Measurements from ENCODE around the gene ERICH2.

Gene ERICH2

GRCh38 chr2:170828533-170828916, 58.3 kb downstream of the ERICH2 start:
- Histone ChIP-seq H3K36me3 (ENCODE audit: control insufficient read depth in 1 of 2, insufficient read depth in 2 of 2, low read length in 2 of 2) (no peaks in the 10 kb centered on the region), H3K4me1 (ENCODE audit: control insufficient read depth in 1 of 2, insufficient read depth in 2 of 2, low read length in 2 of 2) (peaks cover 0 to 4% of the 10 kb centered on the region in 2 donors), H3K27me3 (ENCODE audit: low read depth, low read length) (peaks cover 9% of the 10 kb centered on the region), H3K4me3 (ENCODE audit: low read depth in 1 of 2, low read length in 2 of 2) (no peak overlapping the region), H3K27ac (ENCODE audit: low read length) (no peak overlapping the region), H3K9me3 (ENCODE audit: control insufficient read depth in 1 of 2, low read length in 2 of 2) (no peaks in the 10 kb centered on the region)

GRCh38 chr2:170829036-170829435, 58.9 kb downstream of the ERICH2 start:
- Histone ChIP-seq H3K4me1 (ENCODE audit: control insufficient read depth in 1 of 2, insufficient read depth in 2 of 2, low read length in 2 of 2) (no peaks in the 10 kb centered on the region), H3K36me3 (ENCODE audit: control insufficient read depth in 1 of 2, insufficient read depth in 2 of 2, low read length in 2 of 2) (no peaks in the 10 kb centered on the region), H3K9me3 (ENCODE audit: control insufficient read depth in 1 of 2, low read length in 2 of 2) (no peaks in the 10 kb centered on the region), H3K4me3 (ENCODE audit: low read depth in 1 of 2, low read length in 2 of 2) (no peak overlapping the region), H3K27me3 (ENCODE audit: low read depth, low read length) (peaks cover 6% of the 10 kb centered on the region), H3K27ac (ENCODE audit: low read length) (no peak overlapping the region)

- H3K4me3 ChIP-seq (ENCODE audit: low read depth in 1 of 2, low read length in 2 of 2), result no peak overlapping the region
- no peaks in the 10 kb centered on the region for H3K36me3 ChIP-seq (ENCODE audit: control insufficient read depth in 1 of 2, insufficient read depth in 2 of 2, low read length in 2 of 2)
- H3K9me3 ChIP-seq (ENCODE audit: control insufficient read depth in 1 of 2, low read length in 2 of 2), result no peaks in the 10 kb centered on the region
- H3K27ac ChIP-seq (ENCODE audit: low read length), result no peak overlapping the region
- H3K27me3 ChIP-seq (ENCODE audit: low read depth, low read length), result no peaks in the 10 kb centered on the region
- H3K4me1 ChIP-seq (ENCODE audit: control insufficient read depth in 1 of 2, insufficient read depth in 2 of 2, low read length in 2 of 2), result no peaks in the 10 kb centered on the region
Observed at GRCh38 chr2:170830166-170830565, 60.0 kb downstream of the ERICH2 start.

GRCh38 chr2:170831115-170831514, 60.9 kb downstream of the ERICH2 start:
- no peaks in the 10 kb centered on the region for H3K9me3 ChIP-seq (ENCODE audit: control insufficient read depth in 1 of 2, low read length in 2 of 2)
- no peaks in the 10 kb centered on the region for H3K36me3 ChIP-seq (ENCODE audit: control insufficient read depth in 1 of 2, insufficient read depth in 2 of 2, low read length in 2 of 2)
- H3K4me3 ChIP-seq (ENCODE audit: low read depth in 1 of 2, low read length in 2 of 2), result no peak overlapping the region
- H3K27ac ChIP-seq (ENCODE audit: low read length), result no peak overlapping the region
- no peaks in the 10 kb centered on the region for H3K27me3 ChIP-seq (ENCODE audit: low read depth, low read length)
- H3K4me1 ChIP-seq (ENCODE audit: control insufficient read depth in 1 of 2, insufficient read depth in 2 of 2, low read length in 2 of 2), result no peaks in the 10 kb centered on the region

GRCh38 chr2:170836027-170836426, 65.8 kb downstream of the ERICH2 start:
- Histone ChIP-seq H3K27me3 (ENCODE audit: low read depth, low read length) (no peaks in the 10 kb centered on the region), H3K4me1 (ENCODE audit: control insufficient read depth in 1 of 2, insufficient read depth in 2 of 2, low read length in 2 of 2) (no peaks in the 10 kb centered on the region), H3K27ac (ENCODE audit: low read length) (no peak overlapping the region), H3K36me3 (ENCODE audit: control insufficient read depth in 1 of 2, insufficient read depth in 2 of 2, low read length in 2 of 2) (no peaks in the 10 kb centered on the region), H3K4me3 (ENCODE audit: low read depth in 1 of 2, low read length in 2 of 2) (no peak overlapping the region), H3K9me3 (ENCODE audit: control insufficient read depth in 1 of 2, low read length in 2 of 2) (no peaks in the 10 kb centered on the region)

- no peak overlapping the region for H3K4me3 ChIP-seq (ENCODE audit: low read depth in 1 of 2, low read length in 2 of 2)
- no peaks in the 10 kb centered on the region for H3K9me3 ChIP-seq (ENCODE audit: control insufficient read depth in 1 of 2, low read length in 2 of 2)
- H3K27ac ChIP-seq (ENCODE audit: low read length), result no peak overlapping the region
- H3K36me3 ChIP-seq (ENCODE audit: control insufficient read depth in 1 of 2, insufficient read depth in 2 of 2, low read length in 2 of 2), result no peaks in the 10 kb centered on the region
- H3K27me3 ChIP-seq (ENCODE audit: low read depth, low read length), result no peaks in the 10 kb centered on the region
- H3K4me1 ChIP-seq (ENCODE audit: control insufficient read depth in 1 of 2, insufficient read depth in 2 of 2, low read length in 2 of 2), result no peaks in the 10 kb centered on the region
Observed at GRCh38 chr2:170840717-170841210, 70.6 kb downstream of the ERICH2 start.

- Histone ChIP-seq H3K4me3 (ENCODE audit: low read depth in 1 of 2, low read length in 2 of 2) (no peak overlapping the region), H3K4me1 (ENCODE audit: control insufficient read depth in 1 of 2, insufficient read depth in 2 of 2, low read length in 2 of 2) (no peaks in the 10 kb centered on the region), H3K27ac (ENCODE audit: low read length) (no peak overlapping the region)
Observed at GRCh38 chr2:170842785-170843184, 72.6 kb downstream of the ERICH2 start.

GRCh38 chr2:170843656-170844055, 73.5 kb downstream of the ERICH2 start:
- Histone ChIP-seq H3K36me3 (ENCODE audit: control insufficient read depth in 1 of 2, insufficient read depth in 2 of 2, low read length in 2 of 2) (no peaks in the 10 kb centered on the region), H3K27me3 (ENCODE audit: low read depth, low read length) (no peaks in the 10 kb centered on the region), H3K9me3 (ENCODE audit: control insufficient read depth in 1 of 2, low read length in 2 of 2) (no peaks in the 10 kb centered on the region), H3K4me1 (ENCODE audit: control insufficient read depth in 1 of 2, insufficient read depth in 2 of 2, low read length in 2 of 2) (no peaks in the 10 kb centered on the region), H3K27ac (ENCODE audit: low read length) (no peak overlapping the region), H3K4me3 (ENCODE audit: low read depth in 1 of 2, low read length in 2 of 2) (no peak overlapping the region)

More at GRCh38 chr2:170842785-170843184, 72.6 kb downstream of the ERICH2 start:
- Histone ChIP-seq H3K36me3 (ENCODE audit: control insufficient read depth in 1 of 2, insufficient read depth in 2 of 2, low read length in 2 of 2) (no peaks in the 10 kb centered on the region), H3K27me3 (ENCODE audit: low read depth, low read length) (no peaks in the 10 kb centered on the region), H3K9me3 (ENCODE audit: control insufficient read depth in 1 of 2, low read length in 2 of 2) (no peaks in the 10 kb centered on the region)

GRCh38 chr2:170845343-170845742, 75.2 kb downstream of the ERICH2 start:
- Histone ChIP-seq H3K4me3 (ENCODE audit: low read depth in 1 of 2, low read length in 2 of 2) (no peak overlapping the region), H3K4me1 (ENCODE audit: control insufficient read depth in 1 of 2, insufficient read depth in 2 of 2, low read length in 2 of 2) (no peaks in the 10 kb centered on the region), H3K27ac (ENCODE audit: low read length) (no peak overlapping the region), H3K27me3 (ENCODE audit: low read depth, low read length) (no peaks in the 10 kb centered on the region), H3K9me3 (ENCODE audit: control insufficient read depth in 1 of 2, low read length in 2 of 2) (no peaks in the 10 kb centered on the region), H3K36me3 (ENCODE audit: control insufficient read depth in 1 of 2, insufficient read depth in 2 of 2, low read length in 2 of 2) (no peaks in the 10 kb centered on the region)

- H3K27ac ChIP-seq (ENCODE audit: low read length), result no peak overlapping the region
- no peaks in the 10 kb centered on the region for H3K36me3 ChIP-seq (ENCODE audit: control insufficient read depth in 1 of 2, insufficient read depth in 2 of 2, low read length in 2 of 2)
- H3K4me1 ChIP-seq (ENCODE audit: control insufficient read depth in 1 of 2, insufficient read depth in 2 of 2, low read length in 2 of 2), result no peaks in the 10 kb centered on the region
Observed at GRCh38 chr2:170846314-170846713, 76.1 kb downstream of the ERICH2 start.

GRCh38 chr2:170847716-170848115, 77.5 kb downstream of the ERICH2 start:
- no peaks in the 10 kb centered on the region for H3K9me3 ChIP-seq (ENCODE audit: control insufficient read depth in 1 of 2, low read length in 2 of 2)
- H3K4me3 ChIP-seq (ENCODE audit: low read depth in 1 of 2, low read length in 2 of 2), result no peak overlapping the region
- no peak overlapping the region for H3K27ac ChIP-seq (ENCODE audit: low read length)
- H3K4me1 ChIP-seq (ENCODE audit: control insufficient read depth in 1 of 2, insufficient read depth in 2 of 2, low read length in 2 of 2), result no peaks in the 10 kb centered on the region
- H3K27me3 ChIP-seq (ENCODE audit: low read depth, low read length), result no peaks in the 10 kb centered on the region
- no peaks in the 10 kb centered on the region for H3K36me3 ChIP-seq (ENCODE audit: control insufficient read depth in 1 of 2, insufficient read depth in 2 of 2, low read length in 2 of 2)

More at GRCh38 chr2:170846314-170846713, 76.1 kb downstream of the ERICH2 start:
- Histone ChIP-seq H3K4me3 (ENCODE audit: low read depth in 1 of 2, low read length in 2 of 2) (no peak overlapping the region), H3K27me3 (ENCODE audit: low read depth, low read length) (no peaks in the 10 kb centered on the region), H3K9me3 (ENCODE audit: control insufficient read depth in 1 of 2, low read length in 2 of 2) (no peaks in the 10 kb centered on the region)
